ENCODE data around the gene THSD7B. TPM values are rescaled to one million over a fixed set of nuclear protein-coding genes. Genes with fewer than 3 reads are reported as not detected.

The THSD7B gene
- polyA plus RNA-seq, 4 donors: 0.07 to 0.90 TPM; not detected in 2

GRCh38 chr2:137007938-137008337 is 242.6 kb downstream of the THSD7B start:
- no peaks in the 10 kb centered on the region for H3K9me3 ChIP-seq (ENCODE audit: control insufficient read depth in 2 of 2, insufficient read depth in 1 of 2, low read depth in 1 of 2, low read length in 1 of 2)
- H3K27ac ChIP-seq (ENCODE audit: low read depth in 1 of 3, low read length in 2 of 3): no peak overlapping the region
- H3K36me3 ChIP-seq (ENCODE audit: control insufficient read depth in 3 of 3, insufficient read depth in 2 of 3, low read depth in 1 of 3, low read length in 3 of 3): no peaks in the 10 kb centered on the region
- FAIRE-seq: no peak
- H3K27me3 ChIP-seq (ENCODE audit: control insufficient read depth in 3 of 3, insufficient read depth in 3 of 3, low read length in 3 of 3): no peaks in the 10 kb centered on the region
- no peaks in the 10 kb centered on the region for H3K4me1 ChIP-seq (ENCODE audit: control insufficient read depth in 3 of 3, insufficient read depth in 2 of 3, low read depth in 1 of 3, low read length in 2 of 3)
- H3K4me3 ChIP-seq (ENCODE audit: low read depth in 1 of 3, low read length in 3 of 3): no peak overlapping the region
- no peak for DNase-seq

- H3K9me3 ChIP-seq (ENCODE audit: control insufficient read depth in 2 of 2, insufficient read depth in 1 of 2, low read depth in 1 of 2, low read length in 1 of 2): no peaks in the 10 kb centered on the region
- FAIRE-seq (no peak), DNase-seq (no peak)
- H3K4me3 ChIP-seq (ENCODE audit: low read depth in 1 of 3, low read length in 3 of 3): no peak overlapping the region
- H3K36me3 ChIP-seq (ENCODE audit: control insufficient read depth in 3 of 3, insufficient read depth in 2 of 3, low read depth in 1 of 3, low read length in 3 of 3): no peaks in the 10 kb centered on the region
- H3K27ac ChIP-seq (ENCODE audit: low read depth in 1 of 3, low read length in 2 of 3): no peak overlapping the region
- peaks cover 0 to 5% (median 0%) of the 10 kb centered on the region in 3 donors for H3K4me1 ChIP-seq (ENCODE audit: control insufficient read depth in 3 of 3, insufficient read depth in 2 of 3, low read depth in 1 of 3, low read length in 2 of 3)
- no peaks in the 10 kb centered on the region for H3K27me3 ChIP-seq (ENCODE audit: control insufficient read depth in 3 of 3, insufficient read depth in 3 of 3, low read length in 3 of 3)
- 59 to 87% (median 65%) methylated on average over 2 of the region's 2 CpGs for WGBS, 3 donors
Measured at GRCh38 chr2:137009953-137010352, 244.6 kb downstream of the THSD7B start.

- H3K9me3 ChIP-seq (ENCODE audit: control insufficient read depth in 2 of 2, insufficient read depth in 1 of 2, low read depth in 1 of 2, low read length in 1 of 2): no peaks in the 10 kb centered on the region
- H3K4me1 ChIP-seq (ENCODE audit: control insufficient read depth in 3 of 3, insufficient read depth in 2 of 3, low read depth in 1 of 3, low read length in 2 of 3): peaks cover 0 to 2% (median 0%) of the 10 kb centered on the region in 3 donors
- H3K4me3 ChIP-seq (ENCODE audit: low read depth in 1 of 3, low read length in 3 of 3): no peak overlapping the region
- 67 to 78% (median 70%) methylated on average over 11 of the region's 11 CpGs for WGBS, 3 donors
- DNase-seq (no peak), FAIRE-seq (no peak)
- no peak overlapping the region for H3K27ac ChIP-seq (ENCODE audit: low read depth in 1 of 3, low read length in 2 of 3)
- H3K36me3 ChIP-seq (ENCODE audit: control insufficient read depth in 3 of 3, insufficient read depth in 2 of 3, low read depth in 1 of 3, low read length in 3 of 3): no peaks in the 10 kb centered on the region
- no peaks in the 10 kb centered on the region for H3K27me3 ChIP-seq (ENCODE audit: control insufficient read depth in 3 of 3, insufficient read depth in 3 of 3, low read length in 3 of 3)
Measured at GRCh38 chr2:137020452-137021196, 255.3 kb downstream of the THSD7B start.

GRCh38 chr2:137021763-137022162 is 256.4 kb downstream of the THSD7B start:
- Histone ChIP-seq H3K4me3 (ENCODE audit: low read depth in 1 of 3, low read length in 3 of 3) (no peak overlapping the region), H3K27me3 (ENCODE audit: control insufficient read depth in 3 of 3, insufficient read depth in 3 of 3, low read length in 3 of 3) (no peaks in the 10 kb centered on the region), H3K4me1 (ENCODE audit: control insufficient read depth in 3 of 3, insufficient read depth in 2 of 3, low read depth in 1 of 3, low read length in 2 of 3) (no peaks in the 10 kb centered on the region), H3K9me3 (ENCODE audit: control insufficient read depth in 2 of 2, insufficient read depth in 1 of 2, low read depth in 1 of 2, low read length in 1 of 2) (no peaks in the 10 kb centered on the region), H3K27ac (ENCODE audit: low read depth in 1 of 3, low read length in 2 of 3) (no peak overlapping the region), H3K36me3 (ENCODE audit: control insufficient read depth in 3 of 3, insufficient read depth in 2 of 3, low read depth in 1 of 3, low read length in 3 of 3) (no peaks in the 10 kb centered on the region)
- DNase-seq (no peak), FAIRE-seq (no peak)
- WGBS, 3 donors: 58 to 75% (median 73%) methylated on average over 3 of the region's 3 CpGs

- 65 to 69% (median 68%) methylated on average over 2 of the region's 2 CpGs for WGBS, 3 donors
- Histone ChIP-seq H3K4me1 (ENCODE audit: control insufficient read depth in 3 of 3, insufficient read depth in 2 of 3, low read depth in 1 of 3, low read length in 2 of 3) (no peaks in the 10 kb centered on the region), H3K27me3 (ENCODE audit: control insufficient read depth in 3 of 3, insufficient read depth in 3 of 3, low read length in 3 of 3) (no peaks in the 10 kb centered on the region), H3K27ac (ENCODE audit: low read depth in 1 of 3, low read length in 2 of 3) (no peak overlapping the region), H3K36me3 (ENCODE audit: control insufficient read depth in 3 of 3, insufficient read depth in 2 of 3, low read depth in 1 of 3, low read length in 3 of 3) (no peaks in the 10 kb centered on the region), H3K9me3 (ENCODE audit: control insufficient read depth in 2 of 2, insufficient read depth in 1 of 2, low read depth in 1 of 2, low read length in 1 of 2) (no peaks in the 10 kb centered on the region), H3K4me3 (ENCODE audit: low read depth in 1 of 3, low read length in 3 of 3) (no peak overlapping the region)
- FAIRE-seq (no peak), DNase-seq (no peak)
Measured at GRCh38 chr2:137023205-137023604, 257.9 kb downstream of the THSD7B start.

GRCh38 chr2:137031731-137032130 is 266.4 kb downstream of the THSD7B start:
- H3K27me3 ChIP-seq (ENCODE audit: control insufficient read depth in 3 of 3, insufficient read depth in 3 of 3, low read length in 3 of 3): no peaks in the 10 kb centered on the region
- no peaks in the 10 kb centered on the region for H3K9me3 ChIP-seq (ENCODE audit: control insufficient read depth in 2 of 2, insufficient read depth in 1 of 2, low read depth in 1 of 2, low read length in 1 of 2)
- no peak overlapping the region for H3K27ac ChIP-seq (ENCODE audit: low read depth in 1 of 3, low read length in 2 of 3)
- FAIRE-seq: no peak
- no peaks in the 10 kb centered on the region for H3K36me3 ChIP-seq (ENCODE audit: control insufficient read depth in 3 of 3, insufficient read depth in 2 of 3, low read depth in 1 of 3, low read length in 3 of 3)
- H3K4me3 ChIP-seq (ENCODE audit: low read depth in 1 of 3, low read length in 3 of 3): no peak overlapping the region
- WGBS, 3 donors: 76 to 90% (median 89%) methylated on average over 4 of the region's 4 CpGs
- no peaks in the 10 kb centered on the region for H3K4me1 ChIP-seq (ENCODE audit: control insufficient read depth in 3 of 3, insufficient read depth in 2 of 3, low read depth in 1 of 3, low read length in 2 of 3)
- no peak for DNase-seq

GRCh38 chr2:137036619-137037018 is 271.3 kb downstream of the THSD7B start:
- no peaks in the 10 kb centered on the region for H3K27me3 ChIP-seq (ENCODE audit: control insufficient read depth in 3 of 3, insufficient read depth in 3 of 3, low read length in 3 of 3)
- DNase-seq (no peak), FAIRE-seq (no peak)
- WGBS, 3 donors: 92 to 96% (median 92%) methylated on average over 1 of the region's 1 CpG
- H3K4me1 ChIP-seq (ENCODE audit: control insufficient read depth in 3 of 3, insufficient read depth in 2 of 3, low read depth in 1 of 3, low read length in 2 of 3): no peaks in the 10 kb centered on the region
- no peaks in the 10 kb centered on the region for H3K36me3 ChIP-seq (ENCODE audit: control insufficient read depth in 3 of 3, insufficient read depth in 2 of 3, low read depth in 1 of 3, low read length in 3 of 3)
- no peak overlapping the region for H3K4me3 ChIP-seq (ENCODE audit: low read depth in 1 of 3, low read length in 3 of 3)
- no peak overlapping the region for H3K27ac ChIP-seq (ENCODE audit: low read depth in 1 of 3, low read length in 2 of 3)
- H3K9me3 ChIP-seq (ENCODE audit: control insufficient read depth in 2 of 2, insufficient read depth in 1 of 2, low read depth in 1 of 2, low read length in 1 of 2): no peaks in the 10 kb centered on the region

- no peaks in the 10 kb centered on the region for H3K9me3 ChIP-seq (ENCODE audit: control insufficient read depth in 2 of 2, insufficient read depth in 1 of 2, low read depth in 1 of 2, low read length in 1 of 2)
- no peak overlapping the region for H3K4me3 ChIP-seq (ENCODE audit: low read depth in 1 of 3, low read length in 3 of 3)
- no peak for DNase-seq
- no peak for FAIRE-seq
- 65 to 68% (median 65%) methylated on average over 2 of the region's 2 CpGs for WGBS, 3 donors
- H3K4me1 ChIP-seq (ENCODE audit: control insufficient read depth in 3 of 3, insufficient read depth in 2 of 3, low read depth in 1 of 3, low read length in 2 of 3): no peaks in the 10 kb centered on the region
- H3K27ac ChIP-seq (ENCODE audit: low read depth in 1 of 3, low read length in 2 of 3): no peak overlapping the region
- no peaks in the 10 kb centered on the region for H3K36me3 ChIP-seq (ENCODE audit: control insufficient read depth in 3 of 3, insufficient read depth in 2 of 3, low read depth in 1 of 3, low read length in 3 of 3)
- no peaks in the 10 kb centered on the region for H3K27me3 ChIP-seq (ENCODE audit: control insufficient read depth in 3 of 3, insufficient read depth in 3 of 3, low read length in 3 of 3)
Measured at GRCh38 chr2:137039482-137040152, 274.3 kb downstream of the THSD7B start.
